AG04450 (cell line): ENCODE data around the gene ZKSCAN3. TPM values are rescaled to one million over a fixed set of nuclear protein-coding genes. Genes with fewer than 3 reads are reported as not detected.
"Not testable (repeated sequence)": the region's sequence is repeated elsewhere in the genome, so short reads cannot be mapped to it uniquely, and the experiment has no call there.

Experiments used
- CTCF ChIA-PET: fragments of 300-600, 350-600 bp; formaldehyde crosslinking; extraction: SDS; loops from one replicate; lab custom pipeline; 2022; ENCODE audit warnings: antibody characterized with exemption, inconsistent platforms; lab: Charles Lee
- POLR2A ChIA-PET: fragments of 350-600 bp; formaldehyde crosslinking; extraction: SDS; loops from one replicate; lab custom pipeline; 2021; ENCODE audit warnings: antibody characterized with exemption, inconsistent platforms; lab: Yijun Ruan, JAX
- DNase-seq: peaks from one replicate; pipeline ENCODE4 v3.0.0-alpha.2; 2011; ENCODE audit warnings: low read depth, low spot score
- H3K27ac ChIP-seq: one replicate; pipeline ENCODE4 v1.5.1; 2012; ENCODE audit warnings: low read depth, low read length, control low read depth
- H3K27me3 ChIP-seq: one replicate; pipeline ENCODE4 v1.6.0; 2012; ENCODE audit warnings: low read length; ENCODE audit not compliant: control insufficient read depth, insufficient read depth
- H3K4me3 ChIP-seq: 2 replicates; pipeline ENCODE4 v1.5.1; 2011; ENCODE audit warnings: mild to moderate bottlenecking, low read depth, low read length, control low read depth
- H3K9me3 ChIP-seq: 2 replicates; pipeline ENCODE4 v1.5.1; 2012; ENCODE audit warnings: low read length; ENCODE audit not compliant: control insufficient read depth, insufficient read depth
- CTCF ChIP-seq: IDR thresholded peaks from 2 replicates; pipeline ENCODE4 v1.5.1; 2011; ENCODE audit warnings: low read depth, low read length, control low read depth, inconsistent platforms
- polyA plus RNA-seq: library from polyadenylated mRNA; depleted of rRNA; stranded (reverse); fragments of >200 nt; gene quantifications from 2 replicates; pipeline ENCODE4 v1.2.3, GENCODE V29; 2011

ZKSCAN3 gene
- polyA plus RNA-seq, 1 experiment, result 6.0 TPM

- Histone ChIP-seq H3K27ac (no peak overlapping the region), H3K9me3 (no peaks in the 10 kb centered on the region; the same call in 1 of the 2 replicates), H3K4me3 (no peak overlapping the region), H3K27me3 (no peaks in the 10 kb centered on the region)
- no peak for TF ChIP-seq CTCF
- POLR2A ChIA-PET, result no interaction called here
- DNase-seq, result no peak
- CTCF ChIA-PET, result interaction anchor here (1.2 kb wide), 1 partner anchor 21 kb away, joined by 4 read pairs; no protein-coding TSS in a partner anchor
Observed at GRCh38 chr6:28360961-28361360, 11.2 kb downstream of the ZKSCAN3 start.

GRCh38 chr6:28365590-28365989 is 15.8 kb downstream of the ZKSCAN3 start:
- CTCF ChIA-PET, result interaction anchor here (0.5 to 1.4 kb wide), 2 partner anchors 10 to 196 kb away, joined by 3 to 6 read pairs; no protein-coding TSS in a partner anchor

GRCh38 chr6:28368522-28368921 is 18.8 kb downstream of the ZKSCAN3 start:
- ChIA-PET POLR2A (no interaction called here), CTCF (no interaction called here)
- no peak for DNase-seq
- Histone ChIP-seq H3K27me3 (no peaks in the 10 kb centered on the region), H3K9me3 (no peaks in the 10 kb centered on the region), H3K4me3 (no peak overlapping the region), H3K27ac (no peak overlapping the region)
- no peak for TF ChIP-seq CTCF

More at GRCh38 chr6:28365590-28365989, 15.8 kb downstream of the ZKSCAN3 start:
- H3K27ac ChIP-seq, POLR2A ChIA-PET, H3K27me3 ChIP-seq, H3K9me3 ChIP-seq, DNase-seq, H3K4me3 ChIP-seq: not testable (repeated sequence)

GRCh38 chr6:28369463-28369862 is 19.7 kb downstream of the ZKSCAN3 start:
- Histone ChIP-seq H3K4me3 (no peak overlapping the region), H3K9me3 (no peaks in the 10 kb centered on the region), H3K27ac (no peak overlapping the region), H3K27me3 (no peaks in the 10 kb centered on the region)
- no peak for TF ChIP-seq CTCF
- POLR2A ChIA-PET, result no interaction called here
- no peak for DNase-seq
- CTCF ChIA-PET, result no interaction called here

GRCh38 chr6:28370440-28370839 is 20.7 kb downstream of the ZKSCAN3 start:
- CTCF ChIA-PET, result no interaction called here
- Histone ChIP-seq H3K27me3 (no peaks in the 10 kb centered on the region), H3K4me3 (no peak overlapping the region), H3K27ac (no peak overlapping the region), H3K9me3 (no peaks in the 10 kb centered on the region)
- no peak for DNase-seq
- POLR2A ChIA-PET, result no interaction called here
- TF ChIP-seq CTCF, result no peak
